GM12892 (cell line): ENCODE results near the gene LMO1.

ENCODE experiments used
- DNase-seq: peaks from one replicate; pipeline ENCODE4 v3.0.0; 2011; ENCODE audit not compliant: insufficient read length
- FAIRE-seq: peaks from 2 replicates; lab custom pipeline; 2011; peaks lifted over from hg19 to GRCh38; lab: Jason Lieb, UNC
- POLR2A ChIP-seq: IDR thresholded peaks from 2 replicates; pipeline ENCODE4 v1.6.1; 2011; ENCODE audit warnings: low read depth, low read length, control low read depth
- POLR2AphosphoS5 ChIP-seq: IDR thresholded peaks from 2 replicates; pipeline ENCODE4 v1.6.1; 2011; ENCODE audit warnings: low read depth, low read length, control low read depth
- TAF1 ChIP-seq: IDR thresholded peaks from 2 replicates; pipeline ENCODE4 v1.6.1; 2011; ENCODE audit warnings: low read depth, mild to moderate bottlenecking, control low read depth, low read length, borderline replicate concordance

The LMO1 gene

DNA sequence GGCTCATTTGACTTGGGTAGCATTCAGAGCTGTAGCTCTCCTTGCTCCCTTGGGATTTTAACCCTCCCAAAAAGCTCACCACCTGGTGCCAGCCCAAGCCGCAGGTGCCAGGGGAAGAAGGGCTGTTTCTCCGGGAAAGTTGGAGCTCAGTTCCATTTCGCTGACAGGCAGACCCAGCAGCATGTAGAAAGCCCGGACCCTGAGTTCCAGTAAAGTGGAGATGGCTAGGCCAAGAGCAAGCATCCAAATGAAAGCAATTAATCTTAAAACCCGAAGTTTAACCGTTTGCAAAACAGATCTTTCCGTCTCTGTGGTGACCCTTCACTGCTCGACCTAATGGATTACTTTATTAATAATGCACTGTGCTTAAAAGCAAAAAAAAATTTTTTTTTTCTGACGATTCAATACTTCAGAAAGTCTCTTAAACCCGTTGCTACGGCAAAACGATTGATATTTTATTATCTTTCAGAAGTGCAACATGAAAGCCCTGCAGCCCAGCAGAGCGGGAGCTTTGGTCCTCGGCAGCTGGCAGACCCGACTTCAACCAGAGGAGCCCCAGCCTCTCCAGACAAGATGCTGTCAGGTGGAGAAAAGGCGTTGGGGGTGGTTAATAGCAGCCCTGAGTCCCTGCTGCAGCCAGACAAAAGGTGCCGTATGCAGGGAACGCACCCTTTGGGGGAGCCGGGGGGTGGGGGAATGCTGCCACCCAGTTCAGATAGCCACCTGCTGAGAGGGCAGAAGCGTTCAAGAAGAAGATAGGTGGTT lies 3.3 kb downstream of the LMO1 start:
- FAIRE-seq (no peak), DNase-seq (no peak)
- TF ChIP-seq POLR2AphosphoS5: no peak
- no peak for TF ChIP-seq POLR2A
- TF ChIP-seq TAF1: no peak

DNA sequence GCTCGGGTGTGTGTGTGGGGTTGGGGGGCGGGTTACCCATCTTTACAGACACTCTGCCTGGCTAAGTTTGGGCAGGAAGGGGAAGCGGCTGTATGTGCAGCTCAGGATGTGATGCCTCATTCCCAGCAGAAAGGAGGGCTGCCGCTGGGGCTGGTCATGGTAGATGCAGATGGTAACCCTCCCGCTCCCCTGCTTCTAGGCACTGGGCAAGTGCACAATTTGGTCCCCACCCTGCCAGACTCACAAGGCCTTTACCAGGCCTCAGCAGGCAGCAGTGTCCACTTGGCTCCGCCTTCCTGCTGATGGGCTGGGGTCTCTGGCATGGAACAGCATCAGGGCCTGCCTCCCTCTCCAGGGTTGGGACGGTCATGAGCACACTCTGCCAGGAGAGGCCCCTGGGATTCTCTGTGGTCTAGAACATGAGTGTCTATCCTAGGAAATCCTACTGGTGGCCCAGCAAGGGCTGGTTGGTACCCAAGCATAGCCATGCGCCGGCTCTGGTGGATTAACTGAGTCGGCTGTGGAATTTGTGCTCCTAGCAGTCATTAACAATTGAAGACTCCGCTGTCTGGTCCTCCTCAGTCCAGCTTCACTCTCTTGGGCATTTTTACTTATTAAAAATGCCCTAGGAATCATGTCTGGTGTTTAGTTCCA lies 4.2 kb downstream of the LMO1 start:
- DNase-seq (no peak), FAIRE-seq (no peak)
- TF ChIP-seq TAF1 (no peak), POLR2A (no peak), POLR2AphosphoS5 (no peak)

DNA sequence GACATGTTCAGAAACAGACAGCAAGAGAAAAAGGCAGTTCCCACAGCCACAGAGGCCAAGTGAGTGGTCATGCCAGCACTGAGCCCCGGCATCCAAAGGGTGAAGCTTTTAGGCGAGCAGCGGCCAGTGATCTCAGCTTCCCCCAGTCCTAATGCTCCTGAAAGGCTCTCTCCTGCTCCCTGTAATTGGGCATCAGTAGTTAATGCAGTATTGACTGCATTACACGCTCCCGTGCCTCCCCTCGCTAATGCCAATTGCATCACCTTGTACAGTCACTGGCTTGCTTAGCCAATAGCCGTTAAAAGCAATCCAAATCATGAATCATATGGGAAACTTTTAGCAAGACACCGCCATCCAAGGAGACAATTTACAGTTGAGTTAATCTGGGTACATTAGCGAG lies 4.9 kb downstream of the LMO1 start:
- TF ChIP-seq POLR2A: no peak
- TF ChIP-seq TAF1: no peak
- TF ChIP-seq POLR2AphosphoS5: no peak
- DNase-seq (no peak), FAIRE-seq (no peak)

DNA sequence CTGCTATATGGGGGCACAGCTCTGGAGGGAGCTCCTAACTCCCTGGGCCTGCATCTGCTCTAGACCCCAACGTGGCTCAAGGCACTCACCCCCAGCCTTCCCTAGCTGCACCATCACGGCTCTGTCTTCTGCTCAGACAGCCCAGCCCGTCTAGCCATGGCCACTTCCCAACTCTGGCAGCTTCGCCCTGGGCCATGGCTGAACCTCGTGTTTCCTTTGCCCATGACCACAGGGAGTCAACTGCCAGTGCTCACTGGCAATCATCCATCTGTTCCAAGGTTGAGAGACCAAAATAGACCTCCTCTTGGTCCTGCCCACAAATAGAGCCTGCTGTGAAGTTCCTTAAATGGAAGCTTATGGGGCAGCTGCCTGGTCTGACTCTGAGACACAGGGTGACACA lies 5.4 kb downstream of the LMO1 start:
- no peak for DNase-seq
- no peak for FAIRE-seq
- TF ChIP-seq POLR2A (no peak), TAF1 (no peak)

DNA sequence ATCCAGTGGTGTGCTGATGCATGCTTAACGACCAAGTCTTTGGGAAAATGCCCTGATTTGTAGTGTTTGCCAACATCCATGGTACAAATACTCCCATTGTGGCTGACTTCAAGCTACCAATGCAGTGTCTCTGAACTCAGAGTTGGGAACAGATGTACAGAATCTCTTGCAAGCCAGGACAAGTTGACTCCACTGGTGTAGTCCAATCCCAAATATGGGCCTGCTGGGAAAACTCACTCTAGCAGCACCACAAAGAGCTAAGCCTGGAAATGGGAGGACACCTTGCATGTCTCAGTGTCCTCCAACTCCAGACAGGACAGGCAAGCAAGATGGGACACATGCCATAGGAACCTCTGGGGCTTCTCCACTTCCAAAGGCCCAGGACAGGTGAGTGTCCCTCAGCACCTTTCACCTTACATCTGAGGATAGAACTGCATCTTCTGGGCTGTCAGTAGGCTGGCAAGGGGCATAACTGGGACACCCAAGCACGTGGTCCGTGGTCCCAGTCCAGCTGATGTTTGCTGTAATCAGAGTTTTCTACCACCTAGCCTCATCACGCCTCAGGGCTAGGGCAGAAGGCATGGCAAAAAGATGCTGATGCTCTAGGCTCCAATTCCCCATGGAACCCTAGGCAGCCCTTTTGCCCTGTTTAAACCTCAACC lies 6.5 kb downstream of the LMO1 start:
- TF ChIP-seq POLR2A: no peak
- no peak for TF ChIP-seq TAF1
- no peak for TF ChIP-seq POLR2AphosphoS5
- FAIRE-seq (no peak), DNase-seq (no peak)

DNA sequence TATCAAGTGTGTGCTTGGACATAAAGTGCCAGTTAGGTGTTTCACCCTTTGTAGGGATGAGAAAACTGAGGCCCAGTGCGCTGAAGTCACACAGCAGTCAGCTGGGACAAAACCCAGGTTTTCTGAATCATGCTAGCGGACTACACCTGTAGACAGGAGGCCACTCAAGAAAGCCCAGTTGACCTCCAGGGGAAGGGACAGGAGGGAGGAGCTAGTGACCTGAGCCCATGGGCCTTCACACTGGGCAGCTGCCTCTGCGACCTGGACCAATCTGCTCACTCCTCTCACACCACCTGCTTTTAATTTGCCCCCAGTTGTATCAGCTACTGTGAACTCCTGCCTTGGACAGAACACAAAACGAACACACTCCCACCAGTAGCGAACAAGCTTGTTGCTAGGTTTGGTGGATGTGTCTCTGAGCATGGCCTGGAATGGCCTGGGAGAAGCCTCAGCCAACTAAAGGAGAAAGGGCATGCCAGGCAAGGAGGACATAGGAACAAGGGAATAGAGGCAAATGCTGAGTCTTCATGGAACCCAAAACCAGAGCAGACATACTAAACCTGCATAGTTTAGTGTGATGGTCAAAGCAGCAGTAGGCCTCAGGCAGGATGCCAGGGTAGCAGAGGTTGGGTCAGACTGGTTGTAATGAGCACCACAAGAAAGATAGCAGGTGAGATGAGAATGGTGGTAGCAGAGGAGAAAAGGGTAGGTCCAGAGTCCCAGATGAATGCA lies 7.2 kb downstream of the LMO1 start:
- TF ChIP-seq POLR2A: no peak
- no peak for TF ChIP-seq TAF1
- TF ChIP-seq POLR2AphosphoS5: no peak
- FAIRE-seq: no peak
- no peak for DNase-seq

DNA sequence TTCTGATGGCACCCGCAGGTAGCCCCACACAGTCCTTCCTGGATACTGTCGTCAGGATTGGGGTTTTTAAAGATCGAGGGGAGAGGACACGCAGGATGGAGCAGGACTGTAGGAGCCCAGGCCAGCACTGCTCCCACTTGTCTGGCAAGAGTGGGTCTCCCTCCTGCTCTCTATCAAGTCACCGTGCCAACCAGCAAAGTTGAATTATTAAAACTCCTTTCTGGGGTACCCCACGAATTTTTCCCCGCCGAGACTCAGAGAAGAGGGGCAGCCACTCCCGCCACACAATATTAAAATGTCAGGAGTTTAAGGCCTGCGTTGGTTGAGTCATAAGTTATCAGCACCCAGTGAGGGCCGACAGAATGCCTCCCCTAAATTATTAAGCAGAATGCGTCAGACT lies 10.1 kb downstream of the LMO1 start:
- TF ChIP-seq TAF1 (no peak), POLR2A (no peak), POLR2AphosphoS5 (no peak)
- no peak for DNase-seq
- FAIRE-seq: no peak

DNA sequence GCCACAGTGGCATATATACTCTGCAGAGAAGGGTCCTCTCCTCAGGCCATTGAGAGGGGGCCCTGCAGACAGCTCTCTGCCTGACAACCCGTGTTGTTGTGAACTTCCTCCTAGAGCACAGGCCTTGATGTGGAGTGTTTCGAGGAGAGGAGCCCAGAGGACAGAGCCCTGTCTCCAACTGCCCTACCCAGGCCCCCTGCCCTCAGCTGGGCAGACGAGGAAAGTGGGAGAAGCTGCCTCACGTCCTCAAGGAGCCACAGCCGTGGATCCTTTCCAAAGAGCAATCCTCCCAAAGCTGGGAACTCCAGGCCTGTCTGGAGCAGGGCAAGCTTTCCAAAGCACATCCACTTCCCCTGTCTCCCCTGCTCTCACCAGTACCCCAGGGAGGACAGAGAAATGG lies 10.7 kb downstream of the LMO1 start:
- DNase-seq: no peak
- TF ChIP-seq TAF1 (no peak), POLR2AphosphoS5 (no peak), POLR2A (no peak)
- no peak for FAIRE-seq

DNA sequence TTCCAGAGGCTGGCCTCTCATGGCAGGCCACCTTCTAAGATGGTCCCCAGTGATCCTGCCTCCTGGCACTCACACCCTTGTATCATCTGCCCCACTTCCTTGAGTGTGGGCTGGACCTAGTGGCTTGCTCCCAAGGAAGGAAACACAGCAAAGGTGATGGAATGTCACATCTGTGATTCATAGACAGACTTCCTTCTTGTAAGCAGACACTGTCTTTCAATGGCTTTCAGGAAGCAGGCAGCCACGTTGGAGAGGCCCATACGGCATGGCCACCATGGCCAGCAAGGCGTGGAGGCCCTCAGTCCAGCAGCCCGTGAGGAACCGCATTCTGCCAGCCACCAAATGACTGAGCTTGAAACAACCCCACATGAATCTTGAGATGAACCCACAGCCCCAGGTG lies 11.3 kb downstream of the LMO1 start:
- FAIRE-seq (no peak), DNase-seq (no peak)
- TF ChIP-seq POLR2AphosphoS5 (no peak), TAF1 (no peak), POLR2A (no peak)

DNA sequence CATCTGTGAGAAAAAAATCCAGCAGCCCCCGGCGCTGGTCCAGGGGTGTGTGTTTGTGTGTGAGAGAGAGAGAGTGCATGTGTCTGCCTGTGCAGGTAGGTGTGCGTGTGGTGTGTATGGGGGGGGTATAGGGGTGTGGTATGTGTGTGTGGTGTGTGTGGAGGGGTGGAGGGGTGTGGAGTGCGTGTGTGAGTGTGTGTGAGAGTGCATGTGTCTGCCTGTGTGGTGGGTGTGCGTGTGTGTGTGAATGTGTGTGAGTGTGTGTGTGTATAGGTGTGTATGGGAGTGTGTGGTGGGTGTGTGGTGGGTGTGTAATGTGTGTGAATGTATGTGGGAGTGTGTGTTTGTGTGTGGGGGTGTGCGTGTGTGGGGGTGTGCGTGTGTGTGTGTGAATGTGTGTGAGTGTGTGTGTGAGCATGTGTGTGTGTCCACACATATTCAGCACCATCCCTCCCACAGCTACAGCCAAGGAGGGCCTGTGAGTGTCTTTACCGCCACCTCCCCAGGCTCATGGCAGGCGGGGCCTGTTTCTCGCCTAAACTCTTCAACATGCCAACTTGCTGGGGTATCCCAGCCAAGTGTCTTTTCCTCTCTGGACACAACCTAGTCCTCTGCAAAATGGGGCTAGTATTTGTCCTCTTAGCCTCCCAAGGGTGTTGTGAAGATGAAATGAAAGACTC lies 11.9 kb downstream of the LMO1 start:
- DNase-seq: no peak
- TF ChIP-seq POLR2A (no peak), TAF1 (no peak), POLR2AphosphoS5 (no peak)
- no peak for FAIRE-seq

DNA sequence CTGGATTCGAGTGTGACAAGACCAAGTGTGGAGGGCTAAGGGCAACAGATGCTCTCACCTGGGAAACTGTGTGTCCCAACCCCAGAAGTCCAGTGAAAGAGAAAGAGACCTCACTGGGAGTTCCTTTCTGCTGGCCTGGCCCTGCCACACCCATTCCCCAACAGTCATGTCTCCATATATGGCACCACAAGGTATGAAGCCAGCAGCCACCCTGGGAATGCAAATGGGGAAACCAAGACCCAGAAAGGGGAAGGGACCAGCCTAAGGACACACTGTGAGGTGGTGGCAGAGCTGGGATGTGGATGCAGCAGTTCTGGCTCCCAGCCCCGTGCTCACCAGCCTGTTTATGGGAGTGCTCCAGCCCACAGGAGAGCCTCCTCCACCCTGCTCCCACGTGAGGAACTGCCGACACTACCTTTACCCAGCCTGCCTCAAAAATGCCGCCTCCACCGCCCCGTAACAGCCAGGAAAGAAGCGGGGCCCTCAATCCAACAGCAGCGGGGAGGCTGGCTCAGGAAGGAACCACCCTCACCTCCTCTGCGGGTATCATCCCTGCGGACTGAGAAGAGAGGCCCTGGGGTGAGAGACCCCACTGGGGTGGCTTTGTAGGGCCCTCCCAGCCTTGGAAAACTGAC lies 12.6 kb downstream of the LMO1 start:
- TF ChIP-seq POLR2A (no peak), POLR2AphosphoS5 (no peak), TAF1 (no peak)
- FAIRE-seq: no peak
- DNase-seq: no peak
